T-cell (primary cell): ENCODE results near the gene TEX10. TPM values are rescaled to one million over a fixed set of nuclear protein-coding genes. Genes with fewer than 3 reads are reported as not detected.

Experiments used
- ATAC-seq, 4 experiments: fragments of 200-7000 bp in 3 of 4; fragments of 150-1000 bp in 1 of 4; cut with Tn5 transposase; replicated peaks in 1 of 4; 1 replicate in 3 of 4; 2 replicates in 1 of 4; pipeline ENCODE4 v1.10.0; 2021; ENCODE audit warnings: moderate library complexity in 3 of 4, mild to moderate bottlenecking in 2 of 4, moderate number of reproducible peaks in 1 of 4
- CTCF ChIA-PET, 2 donors: fragments of 300-600 bp; sonication (Branson Sonifier 250); formaldehyde crosslinking; loops; one replicate each; lab custom pipeline; 2022; ENCODE audit warnings: antibody characterized with exemption in 2 of 2; lab: Charles Lee
- POLR2A ChIA-PET, 2 donors: fragments of 300-600 bp; sonication (Branson Sonifier 250); formaldehyde crosslinking; loops; one replicate each; lab custom pipeline; 2022; ENCODE audit warnings: antibody characterized with exemption in 2 of 2; lab: Charles Lee
- DNase-seq, 35 experiments: peaks; one replicate each; pipeline versions ENCODE4 v3.0.0 to v3.0.0-alpha.2; 2013 to 2023
- H3K27ac ChIP-seq: one replicate; pipeline ENCODE4 v1.5.1; 2013; ENCODE audit warnings: low read length
- H3K27me3 ChIP-seq, 2 experiments: replicated peaks in 1 of 2; 1 replicate in 1 of 2; 2 replicates in 1 of 2; pipeline versions ENCODE4 v1.6.1 to v1.7.0; 2013; ENCODE audit warnings: low read length in 1 of 2, mixed read lengths in 1 of 2; ENCODE audit not compliant: control insufficient read depth in 2 of 2, insufficient read depth in 2 of 2; ENCODE audit errors: extremely low read depth in 1 of 2
- H3K36me3 ChIP-seq, 2 donors: 1 replicate in 1 of 2; 2 replicates in 1 of 2; pipeline versions ENCODE4 v1.6.1 to v1.7.0; 2013; ENCODE audit warnings: low read length in 1 of 2; ENCODE audit not compliant: control insufficient read depth in 2 of 2, insufficient read depth in 1 of 2; ENCODE audit errors: extremely low read depth in 1 of 2
- H3K4me1 ChIP-seq, 2 experiments: 1 replicate in 1 of 2; 2 replicates in 1 of 2; pipeline versions ENCODE4 v1.6.1 to v1.7.0; 2013; ENCODE audit warnings: low read length in 2 of 2, mixed read lengths in 1 of 2; ENCODE audit not compliant: insufficient read depth in 2 of 2, control insufficient read depth in 1 of 2; ENCODE audit errors: extremely low read depth in 1 of 2
- H3K4me3 ChIP-seq, 2 donors: 1 replicate in 1 of 2; 2 replicates in 1 of 2; pipeline versions ENCODE4 v1.5.1 to v1.7.0; 2013; ENCODE audit warnings: mild to moderate bottlenecking in 2 of 2, low read length in 1 of 2, moderate library complexity in 1 of 2; ENCODE audit not compliant: control insufficient read depth in 1 of 2; ENCODE audit errors: extremely low read depth in 1 of 2
- H3K9me3 ChIP-seq: 2 replicates; pipeline ENCODE4 v1.7.0; 2013
- H3K27ac Mint-ChIP-seq, 2 donors: one replicate each; pipeline ENCODE4 v1.8.0; 2020 to 2021; ENCODE audit warnings: mild to moderate bottlenecking in 2 of 2, mixed read lengths in 2 of 2
- H3K27me3 Mint-ChIP-seq, 2 donors: one replicate each; pipeline ENCODE4 v1.8.0; 2021 to 2022; ENCODE audit warnings: mixed read lengths in 2 of 2
- H3K36me3 Mint-ChIP-seq: one replicate; pipeline ENCODE4 v1.8.0; 2021; ENCODE audit warnings: mixed read lengths
- H3K4me1 Mint-ChIP-seq, 3 donors: one replicate each; pipeline ENCODE4 v1.8.0; 2020 to 2022; ENCODE audit warnings: mixed read lengths in 3 of 3, mild to moderate bottlenecking in 1 of 3
- H3K4me3 Mint-ChIP-seq, 3 donors: one replicate each; pipeline ENCODE4 v1.8.0; 2020 to 2022; ENCODE audit warnings: mild to moderate bottlenecking in 3 of 3, mixed read lengths in 3 of 3, moderate library complexity in 3 of 3
- H3K9me3 Mint-ChIP-seq, 3 donors: one replicate each; pipeline ENCODE4 v1.8.0; 2020 to 2022; ENCODE audit warnings: mixed read lengths in 3 of 3
- WGBS: methylation state at CpG from one replicate; pipeline ENCODE4 v1.1.5; 2013; ENCODE audit warnings: missing lambda C conversion rate; ENCODE audit not compliant: insufficient coverage; 5-methylcytosine and 5-hydroxymethylcytosine counted together
- total RNA-seq, 35 experiments: library from RNA in 6 of 35; stranded (reverse) in 6 of 35; fragments of 120-200 nt in 1 of 35; gene quantifications; one replicate each; pipeline versions ENCODE4 v1.2.1 to v1.2.4 and lab custom pipeline; 2013 to 2026

The TEX10 gene
- total RNA-seq, 5 donors from 2014 or later (not counting 1 experiment from before 2014, with no cell fraction given): 14.7 to 18.9 (median 16.7) TPM

DNA sequence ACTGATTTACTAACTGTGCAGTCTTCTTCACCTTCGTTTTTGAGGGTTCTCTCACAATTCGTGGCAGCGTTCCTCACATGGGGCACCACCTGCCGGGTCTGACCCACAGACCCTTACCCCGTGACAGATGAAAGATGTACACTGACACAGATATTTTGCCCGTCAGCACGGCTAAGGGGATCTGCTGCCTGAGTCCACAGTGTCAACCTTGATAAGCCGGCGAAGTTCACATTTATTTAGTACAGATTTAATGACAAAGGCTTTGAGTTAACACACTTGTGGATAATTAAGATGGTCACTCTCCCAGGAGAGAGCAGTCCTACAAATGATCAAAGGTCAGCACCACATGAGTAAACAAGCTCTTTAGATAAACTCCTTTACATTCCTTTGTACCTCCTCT is 15.9 kb upstream of the TEX10 start:
- Histone ChIP-seq H3K27ac (no peak overlapping the region), H3K36me3 (no peaks in the 10 kb centered on the region), H3K4me3 (peak overlapping the region in 1 of 2 donors; percentile 15), H3K9me3 (no peaks in the 10 kb centered on the region), H3K27me3 (no peaks in the 10 kb centered on the region), H3K4me1 (no peaks in the 10 kb centered on the region)
- ChIA-PET CTCF (no interaction called here), POLR2A (no interaction called here)
- WGBS: 91% methylated on average over 7 of the region's 9 CpGs
- Mint-ChIP-seq H3K27me3 (peaks cover 0 to 3% of the 10 kb centered on the region in 2 donors), H3K9me3 (peaks cover 0 to 9% (median 8%) of the 10 kb centered on the region in 3 donors), H3K4me1 (no peaks in the 10 kb centered on the region), H3K36me3 (peaks cover 18% of the 10 kb centered on the region), H3K27ac (no peak overlapping the region), H3K4me3 (no peak overlapping the region)
- ATAC-seq (no peak), DNase-seq (no peak)

DNA sequence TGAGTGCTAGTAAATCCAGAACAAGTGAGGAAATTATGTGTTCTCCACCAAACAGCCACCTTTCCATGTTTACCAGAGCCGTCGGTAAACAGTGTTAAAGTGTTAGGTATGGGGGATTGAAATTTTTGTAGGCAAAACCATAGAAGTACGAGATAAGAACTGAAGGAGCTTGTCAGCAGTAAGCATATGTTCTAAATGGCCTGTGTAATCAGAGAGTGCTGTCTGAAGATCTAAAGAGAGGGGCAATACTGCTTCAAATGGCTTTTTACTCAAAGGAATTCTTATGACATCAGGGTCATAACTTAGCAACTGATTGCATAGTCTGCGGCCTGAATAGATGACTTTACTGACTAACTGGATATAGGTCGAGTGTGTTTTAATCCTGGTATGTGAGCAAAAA is 13.4 kb upstream of the TEX10 start:
- WGBS: 89% methylated on average over 3 of the region's 5 CpGs
- no peak overlapping the region for H3K27ac Mint-ChIP-seq
- H3K4me3 Mint-ChIP-seq: no peak overlapping the region
- POLR2A ChIA-PET: interaction anchor here in 1 of 2 donors (0.5 kb wide), 1 partner anchor 44 kb away, joined by 3 read pairs; no protein-coding TSS in a partner anchor
- DNase-seq (no peak), ATAC-seq (no peak)
- H3K27me3 ChIP-seq: no peaks in the 10 kb centered on the region
- no peaks in the 10 kb centered on the region for H3K9me3 ChIP-seq
- no peaks in the 10 kb centered on the region for H3K4me1 Mint-ChIP-seq
- H3K27ac ChIP-seq: no peak overlapping the region
- CTCF ChIA-PET: no interaction called here
- H3K9me3 Mint-ChIP-seq: peaks cover 0 to 14% (median 9%) of the 10 kb centered on the region in 3 donors
- peaks cover 0 to 3% of the 10 kb centered on the region in 2 donors for H3K27me3 Mint-ChIP-seq
- H3K36me3 Mint-ChIP-seq: peaks cover 15% of the 10 kb centered on the region
- H3K36me3 ChIP-seq: no peaks in the 10 kb centered on the region
- no peaks in the 10 kb centered on the region for H3K4me1 ChIP-seq
- H3K4me3 ChIP-seq: no peak overlapping the region

DNA sequence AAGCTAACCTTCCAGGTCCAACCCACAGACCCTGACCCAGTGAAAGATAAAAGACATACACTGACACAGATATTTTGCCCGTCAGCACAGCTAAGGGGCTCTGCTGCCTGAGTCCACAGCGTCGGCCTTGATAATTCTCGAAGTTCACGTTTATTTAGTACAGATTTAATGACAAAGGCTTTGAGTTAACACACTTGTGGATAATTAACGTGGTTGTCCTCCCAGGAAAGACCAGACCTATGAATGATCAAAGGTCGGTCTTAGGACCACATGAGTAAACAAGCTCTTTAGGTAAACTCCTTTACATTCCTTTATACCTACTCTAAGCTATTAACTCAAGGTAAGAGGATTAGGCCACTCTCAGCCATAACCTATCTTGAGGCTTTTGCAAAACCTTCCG is 11.3 kb upstream of the TEX10 start:
- POLR2A ChIA-PET: no interaction called here
- no peaks in the 10 kb centered on the region for H3K4me1 Mint-ChIP-seq
- no peak overlapping the region for H3K27ac Mint-ChIP-seq
- Histone ChIP-seq H3K4me3 (no peak overlapping the region), H3K36me3 (no peaks in the 10 kb centered on the region), H3K27me3 (no peaks in the 10 kb centered on the region), H3K27ac (no peak overlapping the region), H3K9me3 (no peaks in the 10 kb centered on the region), H3K4me1 (no peaks in the 10 kb centered on the region)
- H3K9me3 Mint-ChIP-seq: peaks cover 0 to 16% (median 9%) of the 10 kb centered on the region in 3 donors
- DNase-seq: no peak
- H3K27me3 Mint-ChIP-seq: peaks cover 0 to 3% of the 10 kb centered on the region in 2 donors
- no peak overlapping the region for H3K4me3 Mint-ChIP-seq
- 92% methylated on average over 4 of the region's 8 CpGs for WGBS
- ATAC-seq: no peak
- CTCF ChIA-PET: interaction anchor here in 1 of 2 donors (1.1 kb wide), 1 partner anchor 73 kb away, joined by 3 read pairs; no protein-coding TSS in a partner anchor
- peaks cover 14% of the 10 kb centered on the region for H3K36me3 Mint-ChIP-seq

DNA sequence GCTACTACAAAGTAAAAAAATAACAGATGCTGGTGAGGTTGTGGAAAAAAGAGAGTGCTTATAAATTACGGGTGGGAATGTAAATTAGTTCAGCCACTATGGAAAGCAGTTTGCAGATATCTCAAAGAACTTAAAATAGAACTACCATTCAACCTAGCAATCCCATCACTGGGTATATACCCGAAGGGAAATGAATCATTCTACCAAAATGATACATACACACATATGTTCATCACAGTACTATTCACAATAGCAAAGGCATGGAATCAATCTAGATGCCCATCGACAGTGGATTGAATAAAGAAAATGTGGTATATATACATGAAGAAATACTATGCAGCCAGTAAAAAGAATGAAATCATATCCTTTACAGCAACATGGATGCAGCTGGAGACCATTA is 6.3 kb upstream of the TEX10 start:
- DNase-seq (no peak), ATAC-seq (no peak)
- POLR2A ChIA-PET: no interaction called here
- Mint-ChIP-seq H3K27ac (no peak overlapping the region), H3K9me3 (peaks cover 4 to 14% (median 9%) of the 10 kb centered on the region in 3 donors), H3K27me3 (no peaks in the 10 kb centered on the region), H3K4me1 (peaks cover 2 to 4% (median 4%) of the 10 kb centered on the region in 3 donors), H3K36me3 (peaks cover 15% of the 10 kb centered on the region), H3K4me3 (no peak overlapping the region)
- CTCF ChIA-PET: no interaction called here
- H3K4me1 ChIP-seq: no peaks in the 10 kb centered on the region
- H3K9me3 ChIP-seq: no peaks in the 10 kb centered on the region
- no peaks in the 10 kb centered on the region for H3K36me3 ChIP-seq
- H3K4me3 ChIP-seq: no peak overlapping the region
- no peaks in the 10 kb centered on the region for H3K27me3 ChIP-seq
- no CpG with 5 or more reads among the region's 3 CpGs for WGBS
- no peak overlapping the region for H3K27ac ChIP-seq

DNA sequence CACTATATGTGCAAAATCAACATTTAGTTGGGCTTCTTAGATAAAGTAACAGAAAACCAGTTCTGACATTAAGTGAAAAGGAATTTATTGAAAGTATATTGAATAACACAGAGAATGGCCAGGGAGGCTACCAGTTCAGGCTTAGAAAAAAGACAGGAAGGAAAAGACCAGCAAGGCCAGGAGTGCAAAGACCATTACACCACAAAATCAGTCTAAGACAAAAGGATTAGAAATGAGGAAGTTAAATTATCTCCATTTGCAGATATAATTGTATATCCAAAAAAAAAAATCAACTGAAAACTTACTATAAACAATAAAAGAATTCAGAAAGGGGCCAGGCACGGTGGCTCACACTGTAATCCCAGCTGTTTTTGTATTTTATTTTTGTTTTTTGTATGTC is 4.8 kb upstream of the TEX10 start:
- no peak overlapping the region for H3K4me3 Mint-ChIP-seq
- POLR2A ChIA-PET: no interaction called here
- WGBS: no CpG with 5 or more reads among the region's 1 CpG

DNA sequence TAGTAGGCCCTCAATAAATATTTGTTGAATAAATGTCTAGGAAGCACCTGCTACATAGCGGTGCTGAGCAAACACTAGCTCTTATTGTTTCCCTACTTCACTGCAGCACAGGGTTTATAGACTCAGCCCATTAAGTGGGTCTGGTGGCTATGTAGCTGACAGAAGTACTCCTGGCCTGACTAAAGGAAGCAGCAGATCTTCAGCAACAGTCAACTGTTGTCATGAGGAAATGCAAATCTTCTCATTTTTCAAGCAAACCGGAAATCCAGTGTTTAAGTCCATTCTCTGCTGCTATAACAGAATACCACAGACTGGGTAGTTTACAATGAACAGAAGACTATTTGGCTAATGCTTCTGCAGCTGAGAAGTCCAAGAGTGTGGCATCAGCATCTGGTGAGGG is 2.8 kb upstream of the TEX10 start:
- no peak overlapping the region for H3K27ac Mint-ChIP-seq
- POLR2A ChIA-PET: no interaction called here
- H3K4me3 Mint-ChIP-seq: no peak overlapping the region

More for the DNA sequence above, 4.8 kb upstream of the TEX10 start:
- H3K4me1 ChIP-seq: peaks cover 0 to 4% of the 10 kb centered on the region in 2 experiments
- H3K9me3 ChIP-seq: no peaks in the 10 kb centered on the region
- CTCF ChIA-PET: interaction anchor here in 1 of 2 donors (0.6 to 1.2 kb wide), 2 partner anchors 33 to 240 kb away, joined by 3 read pairs; no protein-coding TSS in a partner anchor
- no peak overlapping the region for H3K27ac ChIP-seq
- Mint-ChIP-seq H3K27me3 (no peaks in the 10 kb centered on the region), H3K9me3 (peaks cover 4 to 11% (median 9%) of the 10 kb centered on the region in 3 donors), H3K27ac (no peak overlapping the region), H3K4me1 (peaks cover 11 to 17% (median 14%) of the 10 kb centered on the region in 3 donors), H3K36me3 (peaks cover 12% of the 10 kb centered on the region)
- DNase-seq: no peak
- H3K27me3 ChIP-seq: no peaks in the 10 kb centered on the region
- H3K4me3 ChIP-seq: no peak overlapping the region
- ATAC-seq: no peak
- no peaks in the 10 kb centered on the region for H3K36me3 ChIP-seq

More for the DNA sequence above, 2.8 kb upstream of the TEX10 start:
- peaks cover 12% of the 10 kb centered on the region for H3K36me3 Mint-ChIP-seq
- peaks cover 10 to 13% of the 10 kb centered on the region in 2 experiments for H3K4me1 ChIP-seq
- no peaks in the 10 kb centered on the region for H3K36me3 ChIP-seq
- ATAC-seq (no peak), DNase-seq (peak in 1 of 35 experiments; percentile 9)
- peaks cover 4 to 11% (median 9%) of the 10 kb centered on the region in 3 donors for H3K9me3 Mint-ChIP-seq
- WGBS: 80% methylated on average over 1 of the region's 2 CpGs
- no peak overlapping the region for H3K4me3 ChIP-seq
- peaks cover 24 to 34% (median 27%) of the 10 kb centered on the region in 3 donors for H3K4me1 Mint-ChIP-seq
- no peaks in the 10 kb centered on the region for H3K27me3 ChIP-seq
- CTCF ChIA-PET: interaction anchor here (0.6 to 1.0 kb wide), 3 partner anchors 31 to 1205 kb away, joined by 3 read pairs; no protein-coding TSS in a partner anchor
- H3K27ac ChIP-seq: no peak overlapping the region
- no peaks in the 10 kb centered on the region for H3K27me3 Mint-ChIP-seq
- H3K9me3 ChIP-seq: no peaks in the 10 kb centered on the region
